Heart left ventricle (tissue), 16 donors: ENCODE measurements around the gene RDH11. TPM values are rescaled to one million over a fixed set of nuclear protein-coding genes. Genes with fewer than 3 reads are reported as not detected.
"Not testable (repeated sequence)": the region's sequence is repeated elsewhere in the genome, so short reads cannot be mapped to it uniquely, and the experiment has no call there.

Experiments used
- ATAC-seq, 4 donors: fragments of 200-7000 bp; cut with Tn5 transposase; one replicate each; pipeline ENCODE4 v1.9.1; 2020 to 2022; ENCODE audit warnings: moderate library complexity in 4 of 4, mild to moderate bottlenecking in 3 of 4, moderate number of reproducible peaks in 1 of 4
- DNase-seq, 5 donors: peaks; one replicate each; pipeline ENCODE4 v3.0.0-alpha.2; 2020
- H3K27ac ChIP-seq, 12 donors: fragments of 200-600 bp; sonication (generic) in 4 of 12; one replicate each; pipeline versions ENCODE4 v1.5.0 to v1.8.0; 2016 to 2022; ENCODE audit warnings: mild to moderate bottlenecking in 2 of 12
- H3K27me3 ChIP-seq, 9 donors: fragments of 200-600 bp; sonication (generic) in 2 of 9; one replicate each; pipeline versions ENCODE4 v1.5.1 to v1.8.0; 2016 to 2022; ENCODE audit warnings: mild to moderate bottlenecking in 3 of 9
- H3K36me3 ChIP-seq, 9 donors: fragments of 200-600 bp; sonication (generic) in 2 of 9; one replicate each; pipeline versions ENCODE4 v1.5.0 to v1.8.0; 2018 to 2022; ENCODE audit warnings: mild to moderate bottlenecking in 2 of 9
- H3K4me1 ChIP-seq, 12 donors: fragments of 200-600 bp; sonication (generic) in 4 of 12; one replicate each; pipeline versions ENCODE4 v1.5.0 to v1.8.0; 2016 to 2022; ENCODE audit warnings: mild to moderate bottlenecking in 3 of 12
- H3K4me3 ChIP-seq, 12 donors: fragments of 200-600 bp; sonication (generic) in 4 of 12; one replicate each; pipeline versions ENCODE4 v1.5.0 to v1.8.0; 2017 to 2022; ENCODE audit warnings: mild to moderate bottlenecking in 9 of 12, moderate library complexity in 4 of 12
- H3K9me3 ChIP-seq, 12 donors: fragments of 200-600 bp; sonication (generic) in 4 of 12; one replicate each; pipeline versions ENCODE4 v1.5.0 to v1.8.0; 2016 to 2022; ENCODE audit warnings: mild to moderate bottlenecking in 1 of 12
- CTCF ChIP-seq, 12 donors: fragments of 200-600 bp; sonication (generic) in 4 of 12; IDR thresholded peaks; one replicate each; pipeline versions ENCODE4 v1.5.0 to v1.8.0; 2018 to 2022; ENCODE audit warnings: antibody characterized with exemption in 12 of 12, mild to moderate bottlenecking in 5 of 12
- POLR2A ChIP-seq, 2 donors: fragments of 450-650 bp; IDR thresholded peaks; one replicate each; pipeline ENCODE4 v1.6.1; 2017; ENCODE audit warnings: antibody characterized with exemption in 2 of 2, mild to moderate bottlenecking in 2 of 2, moderate library complexity in 2 of 2
- WGBS, 4 donors: extraction: QIAGEN DNeasy Blood & Tissue Kit in 2 of 4; methylation state at CpG; one replicate each; pipeline versions ENCODE4 v1.1.5 to v1.1.7; 2013 to 2018; 5-methylcytosine and 5-hydroxymethylcytosine counted together
- intact Hi-C, 10 donors: fragments of 100-400 bp; cut with DNase I; formaldehyde crosslinking; loops; one replicate each; pipeline versions ENCODE4 v1.11.1 to v1.14.2; 2022
- polyA plus RNA-seq, 2 donors: library from polyadenylated mRNA; stranded (reverse); fragments of 200-250 nt; gene quantifications; one replicate each; pipeline ENCODE4 v1.2.3, GENCODE V29; 2013
- total RNA-seq, 9 donors: library from RNA; depleted of rRNA in 2 of 9; stranded (reverse); fragments of >200 nt in 2 of 9; fragmentation: NEBNext Ultra II Directional in 3 of 9; extraction: Animal tissue kit (Norgen Biotek cat#: 25700) in 3 of 9; gene quantifications; one replicate each; pipeline versions ENCODE4 v1.1.0 to v1.2.4, GENCODE V29; 2016 to 2023
- donor health status: ischemic (EF 13 %, LVEDD 7.1; RV severe dilation, severe dysfunction).
- donor health status: healthy with polysubstance abuse.
- donor health status: DM: no; HTN: yes; CAD: no.
- donor health status: DM: no; HTN: no; CAD: no.
- donor health status: ischemic (EF 25% LVEDD 6.9; RV normal size, moderate dysfunction).
- donor health status: ischemic (EF 25% LVEDD 5.7; RV mildly dilated, moderate dysfunction).
- donor health status: healthy.
- donor health status: DM: yes; HTN: yes; CAD: no.
- donor health status: ischemic (EF 35%, LVEDD 5.7; RV mildly dilated, moderate dysfunction).
- donor health status: nonischemic (EF 11% LVEDD 7.7; RV severe dilation, severe dysfunction).
- donor health status: DM: yes; HTN: yes; CAD: no.
- donor health status: PGD.
- donor health status: ischemic (EF 29% LVEDD 5.4; RV normal size, mild dysfunction).
- donor health status: nonischemic (EF 23%, LVEDD 6.1; RV moderate dilation, normal function).

Gene RDH11
- total and polyA plus RNA-seq, 11 donors = 12.5 to 28.7 (median 17.8) TPM

GRCh38 chr14:67717048-67717447, 21.5 kb upstream of the RDH11 start:
- TF ChIP-seq POLR2A (IDR thresholded peaks at IDR 0.05) (no peak), CTCF (IDR thresholded peaks at IDR 0.05) (no peak)
- H3K4me1 ChIP-seq = peaks cover 0 to 4% (median 1%) of the 10 kb centered on the region in 12 donors
- intact Hi-C loops = no loop called here
- DNase-seq (no peak), ATAC-seq (no peak)
- H3K27ac ChIP-seq = no peak overlapping the region
- 92 to 99% (median 97%) methylated on average over 1 of the region's 1 CpG for WGBS, 4 donors
- H3K27me3 ChIP-seq = no peaks in the 10 kb centered on the region
- H3K9me3 ChIP-seq = no peaks in the 10 kb centered on the region
- H3K4me3 ChIP-seq = no peak overlapping the region
- no peaks in the 10 kb centered on the region for H3K36me3 ChIP-seq

DNA sequence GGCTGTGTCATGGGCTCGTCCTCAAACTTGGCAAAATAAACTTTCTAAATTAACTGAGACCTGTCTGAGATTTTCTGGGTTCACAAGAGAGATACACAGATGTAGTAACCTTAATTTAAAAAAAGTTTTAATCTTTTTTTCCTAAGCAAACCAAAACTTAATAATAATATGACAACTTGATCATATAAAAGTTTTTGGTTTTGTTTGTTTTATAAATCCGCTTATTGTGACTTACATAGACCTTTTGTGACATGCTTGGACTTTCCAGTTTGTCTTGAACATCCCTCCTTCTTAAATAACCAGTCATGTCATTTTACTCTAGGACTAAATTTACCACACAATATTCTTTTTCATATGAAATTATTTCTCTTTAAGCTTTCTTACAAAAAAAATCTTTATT, 14.6 kb upstream of the RDH11 start:
- no peak overlapping the region for H3K27ac ChIP-seq
- 82 to 90% (median 85%) methylated on average over 2 of the region's 2 CpGs for WGBS, 4 donors
- no peak for DNase-seq
- TF ChIP-seq CTCF (IDR thresholded peaks at IDR 0.05) (no peak), POLR2A (IDR thresholded peaks at IDR 0.05) (no peak)
- intact Hi-C loops = no loop called here
- H3K4me3 ChIP-seq = no peak overlapping the region
- ATAC-seq = no peak
- H3K36me3 ChIP-seq = no peaks in the 10 kb centered on the region
- H3K27me3 ChIP-seq = no peaks in the 10 kb centered on the region
- H3K9me3 ChIP-seq = peaks cover 0 to 18% (median 2%) of the 10 kb centered on the region in 12 donors
- no peaks in the 10 kb centered on the region for H3K4me1 ChIP-seq

GRCh38 chr14:67709796-67710195, 14.2 kb upstream of the RDH11 start:
- H3K4me1 ChIP-seq, H3K27me3 ChIP-seq, H3K36me3 ChIP-seq, H3K27ac ChIP-seq, DNase-seq, H3K4me3 ChIP-seq, ATAC-seq: not testable (repeated sequence)
- WGBS, 4 donors = 46 to 67% (median 55%) methylated on average over 1 of the region's 1 CpG
- peaks cover 0 to 18% (median 2%) of the 10 kb centered on the region in 12 donors for H3K9me3 ChIP-seq
- intact Hi-C loops = loop anchor here in 5 of 10 donors (5.0 to 10.0 kb wide), 4 partner anchors 95 to 285 kb away; partner anchors contain the start of gene ARG2 (in 1 of the 5)

GRCh38 chr14:67709346-67709745, 13.8 kb upstream of the RDH11 start:
- not testable (repeated sequence) for DNase-seq, H3K4me1 ChIP-seq, H3K4me3 ChIP-seq, ATAC-seq, H3K27ac ChIP-seq, H3K27me3 ChIP-seq, H3K36me3 ChIP-seq
- intact Hi-C loops = loop anchor here in 5 of 10 donors (5.0 to 10.0 kb wide), 4 partner anchors 95 to 285 kb away; partner anchors contain the start of gene ARG2 (in 1 of the 5)
- H3K9me3 ChIP-seq = peaks cover 0 to 18% (median 2%) of the 10 kb centered on the region in 12 donors

- ATAC-seq (no peak), DNase-seq (no peak)
- H3K4me1 ChIP-seq = peaks cover 0 to 6% (median 0%) of the 10 kb centered on the region in 12 donors
- no peaks in the 10 kb centered on the region for H3K36me3 ChIP-seq
- H3K9me3 ChIP-seq = peaks cover 0 to 10% (median 2%) of the 10 kb centered on the region in 12 donors
- H3K27me3 ChIP-seq = no peaks in the 10 kb centered on the region
- intact Hi-C loops = loop anchor here in 7 of 10 donors (2.0 to 10.0 kb wide), 6 partner anchors 86 to 280 kb away; partner anchors contain the start of gene ARG2 (in 4 of the 7)
- H3K27ac ChIP-seq = no peak overlapping the region
- 64 to 74% (median 66%) methylated on average over 3 of the region's 3 CpGs for WGBS, 4 donors
- H3K4me3 ChIP-seq = no peak overlapping the region
- TF ChIP-seq POLR2A (IDR thresholded peaks at IDR 0.05) (no peak), CTCF (IDR thresholded peaks at IDR 0.05) (no peak)
Measured at GRCh38 chr14:67705211-67705610, 9.6 kb upstream of the RDH11 start.
